Measurements from ENCODE around the gene LAYN. TPM values are rescaled to one million over a fixed set of nuclear protein-coding genes. Genes with fewer than 3 reads are reported as not detected.

LAYN gene
- total RNA-seq, 1 experiment from 2014 or later = 9.6 TPM

- no peaks in the 10 kb centered on the region for H3K9me3 ChIP-seq (ENCODE audit: low read depth, low read length, poor library complexity, severe bottlenecking)
- H3K27me3 ChIP-seq (replicated peaks; ENCODE audit: insufficient read depth, low read depth, low read length, poor library complexity) = no peaks in the 10 kb centered on the region
- DNase-seq (ENCODE audit: low spot score) = no peak
- POLR2A ChIA-PET (ENCODE audit: low non-redundant PET) = no interaction called here
- H3K27ac ChIP-seq (ENCODE audit: low read depth, low read length, poor library complexity, severe bottlenecking) = no peak overlapping the region
- H3K36me3 ChIP-seq (ENCODE audit: insufficient read depth, low read length, poor library complexity, severe bottlenecking) = no peaks in the 10 kb centered on the region
- TF ChIP-seq EZH2 (IDR thresholded peaks at IDR 0.05; ENCODE audit: borderline replicate concordance, low read depth, low read length, poor library complexity, severe bottlenecking) = no peak
- CTCF ChIA-PET = no interaction called here
- intact Hi-C loops (cut with micrococcal nuclease; ENCODE audit: unreplicated experiment) = no loop called here
- no peaks in the 10 kb centered on the region for H3K4me1 ChIP-seq (ENCODE audit: insufficient read depth, low read length, poor library complexity, severe bottlenecking)
- no peak overlapping the region for H3K4me3 ChIP-seq (ENCODE audit: low read depth, low read length, poor library complexity, severe bottlenecking)
- BruUV-seq (replicated peaks) = no TSS peak
These were observed 8.8 kb downstream of the LAYN start for GRCh38 chr11:111549196-111549868.

DNA sequence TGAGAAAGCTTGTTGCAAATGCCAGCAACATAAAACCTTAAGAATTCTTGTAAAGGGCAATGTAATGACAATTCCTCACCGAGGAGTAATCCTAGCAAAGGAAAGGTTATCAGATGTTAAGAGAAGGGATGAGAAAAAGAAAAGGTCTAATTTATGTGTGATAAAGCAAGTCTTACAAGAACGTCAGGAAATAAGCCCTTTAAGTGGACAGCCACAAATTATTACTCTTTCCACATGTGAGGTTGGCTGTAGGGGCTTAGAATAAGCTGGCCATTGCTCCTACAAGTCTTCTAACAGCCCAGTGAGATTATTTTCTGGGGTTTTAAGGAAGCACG lies 9.3 kb downstream of the LAYN start:
- ChIA-PET POLR2A (ENCODE audit: low non-redundant PET) (no interaction called here), CTCF (no interaction called here)
- intact Hi-C loops (cut with micrococcal nuclease; ENCODE audit: unreplicated experiment) = no loop called here
- H3K9me3 ChIP-seq (ENCODE audit: low read depth, low read length, poor library complexity, severe bottlenecking) = no peaks in the 10 kb centered on the region
- no peak overlapping the region for H3K27ac ChIP-seq (ENCODE audit: low read depth, low read length, poor library complexity, severe bottlenecking)
- DNase-seq (ENCODE audit: low spot score) = no peak
- no TSS peak for BruUV-seq (replicated peaks)
- no peaks in the 10 kb centered on the region for H3K27me3 ChIP-seq (replicated peaks; ENCODE audit: insufficient read depth, low read depth, low read length, poor library complexity)
- H3K4me3 ChIP-seq (ENCODE audit: low read depth, low read length, poor library complexity, severe bottlenecking) = no peak overlapping the region
- H3K4me1 ChIP-seq (ENCODE audit: insufficient read depth, low read length, poor library complexity, severe bottlenecking) = no peaks in the 10 kb centered on the region
- TF ChIP-seq, protein P1, sequence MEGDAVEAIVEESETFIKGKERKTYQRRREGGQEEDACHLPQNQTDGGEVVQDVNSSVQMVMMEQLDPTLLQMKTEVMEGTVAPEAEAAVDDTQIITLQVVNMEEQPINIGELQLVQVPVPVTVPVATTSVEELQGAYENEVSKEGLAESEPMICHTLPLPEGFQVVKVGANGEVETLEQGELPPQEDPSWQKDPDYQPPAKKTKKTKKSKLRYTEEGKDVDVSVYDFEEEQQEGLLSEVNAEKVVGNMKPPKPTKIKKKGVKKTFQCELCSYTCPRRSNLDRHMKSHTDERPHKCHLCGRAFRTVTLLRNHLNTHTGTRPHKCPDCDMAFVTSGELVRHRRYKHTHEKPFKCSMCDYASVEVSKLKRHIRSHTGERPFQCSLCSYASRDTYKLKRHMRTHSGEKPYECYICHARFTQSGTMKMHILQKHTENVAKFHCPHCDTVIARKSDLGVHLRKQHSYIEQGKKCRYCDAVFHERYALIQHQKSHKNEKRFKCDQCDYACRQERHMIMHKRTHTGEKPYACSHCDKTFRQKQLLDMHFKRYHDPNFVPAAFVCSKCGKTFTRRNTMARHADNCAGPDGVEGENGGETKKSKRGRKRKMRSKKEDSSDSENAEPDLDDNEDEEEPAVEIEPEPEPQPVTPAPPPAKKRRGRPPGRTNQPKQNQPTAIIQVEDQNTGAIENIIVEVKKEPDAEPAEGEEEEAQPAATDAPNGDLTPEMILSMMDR (conservative IDR thresholded peaks at IDR 0.05; ENCODE audit: low read depth, low read length) = no peak
- no peak for TF ChIP-seq EZH2 (IDR thresholded peaks at IDR 0.05; ENCODE audit: borderline replicate concordance, low read depth, low read length, poor library complexity, severe bottlenecking)
- H3K36me3 ChIP-seq (ENCODE audit: insufficient read depth, low read length, poor library complexity, severe bottlenecking) = no peaks in the 10 kb centered on the region

- BruUV-seq (replicated peaks) = no TSS peak
- no peak for DNase-seq (ENCODE audit: low spot score)
- ChIA-PET POLR2A (ENCODE audit: low non-redundant PET) (no interaction called here), CTCF (no interaction called here)
- TF ChIP-seq, protein P1 (conservative IDR thresholded peaks at IDR 0.05; ENCODE audit: low read depth, low read length) = no peak
- no peak for TF ChIP-seq EZH2 (IDR thresholded peaks at IDR 0.05; ENCODE audit: borderline replicate concordance, low read depth, low read length, poor library complexity, severe bottlenecking)
- Histone ChIP-seq H3K36me3 (ENCODE audit: insufficient read depth, low read length, poor library complexity, severe bottlenecking) (no peaks in the 10 kb centered on the region), H3K9me3 (ENCODE audit: low read depth, low read length, poor library complexity, severe bottlenecking) (no peaks in the 10 kb centered on the region), H3K27ac (ENCODE audit: low read depth, low read length, poor library complexity, severe bottlenecking) (no peak overlapping the region), H3K4me1 (ENCODE audit: insufficient read depth, low read length, poor library complexity, severe bottlenecking) (no peaks in the 10 kb centered on the region), H3K4me3 (ENCODE audit: low read depth, low read length, poor library complexity, severe bottlenecking) (no peak overlapping the region), H3K27me3 (replicated peaks; ENCODE audit: insufficient read depth, low read depth, low read length, poor library complexity) (no peaks in the 10 kb centered on the region)
- intact Hi-C loops (cut with micrococcal nuclease; ENCODE audit: unreplicated experiment) = no loop called here
These were observed 9.7 kb downstream of the LAYN start for GRCh38 chr11:111550258-111550657.

GRCh38 chr11:111554532-111554931 lies 14.0 kb downstream of the LAYN start:
- H3K36me3 ChIP-seq (ENCODE audit: insufficient read depth, low read length, poor library complexity, severe bottlenecking) = no peaks in the 10 kb centered on the region
- peaks cover 7% of the 10 kb centered on the region for H3K9me3 ChIP-seq (ENCODE audit: low read depth, low read length, poor library complexity, severe bottlenecking)
- DNase-seq (ENCODE audit: low spot score) = no peak
- BruUV-seq (replicated peaks) = no TSS peak
- intact Hi-C loops (cut with micrococcal nuclease; ENCODE audit: unreplicated experiment) = no loop called here
- CTCF ChIA-PET = no interaction called here
- TF ChIP-seq, protein P1 (conservative IDR thresholded peaks at IDR 0.05; ENCODE audit: low read depth, low read length) = no peak
- TF ChIP-seq EZH2 (IDR thresholded peaks at IDR 0.05; ENCODE audit: borderline replicate concordance, low read depth, low read length, poor library complexity, severe bottlenecking) = no peak
- H3K27ac ChIP-seq (ENCODE audit: low read depth, low read length, poor library complexity, severe bottlenecking) = no peak overlapping the region
- H3K27me3 ChIP-seq (replicated peaks; ENCODE audit: insufficient read depth, low read depth, low read length, poor library complexity) = no peaks in the 10 kb centered on the region
- POLR2A ChIA-PET (ENCODE audit: low non-redundant PET) = interaction anchor here (0.6 kb wide), 1 partner anchor 19 kb away, joined by 5 read pairs; no protein-coding TSS in a partner anchor
- no peak overlapping the region for H3K4me3 ChIP-seq (ENCODE audit: low read depth, low read length, poor library complexity, severe bottlenecking)
- no peaks in the 10 kb centered on the region for H3K4me1 ChIP-seq (ENCODE audit: insufficient read depth, low read length, poor library complexity, severe bottlenecking)

Data from A673 (cell line).